ENCODE data around the gene TMEM204.

The TMEM204 gene

DNA sequence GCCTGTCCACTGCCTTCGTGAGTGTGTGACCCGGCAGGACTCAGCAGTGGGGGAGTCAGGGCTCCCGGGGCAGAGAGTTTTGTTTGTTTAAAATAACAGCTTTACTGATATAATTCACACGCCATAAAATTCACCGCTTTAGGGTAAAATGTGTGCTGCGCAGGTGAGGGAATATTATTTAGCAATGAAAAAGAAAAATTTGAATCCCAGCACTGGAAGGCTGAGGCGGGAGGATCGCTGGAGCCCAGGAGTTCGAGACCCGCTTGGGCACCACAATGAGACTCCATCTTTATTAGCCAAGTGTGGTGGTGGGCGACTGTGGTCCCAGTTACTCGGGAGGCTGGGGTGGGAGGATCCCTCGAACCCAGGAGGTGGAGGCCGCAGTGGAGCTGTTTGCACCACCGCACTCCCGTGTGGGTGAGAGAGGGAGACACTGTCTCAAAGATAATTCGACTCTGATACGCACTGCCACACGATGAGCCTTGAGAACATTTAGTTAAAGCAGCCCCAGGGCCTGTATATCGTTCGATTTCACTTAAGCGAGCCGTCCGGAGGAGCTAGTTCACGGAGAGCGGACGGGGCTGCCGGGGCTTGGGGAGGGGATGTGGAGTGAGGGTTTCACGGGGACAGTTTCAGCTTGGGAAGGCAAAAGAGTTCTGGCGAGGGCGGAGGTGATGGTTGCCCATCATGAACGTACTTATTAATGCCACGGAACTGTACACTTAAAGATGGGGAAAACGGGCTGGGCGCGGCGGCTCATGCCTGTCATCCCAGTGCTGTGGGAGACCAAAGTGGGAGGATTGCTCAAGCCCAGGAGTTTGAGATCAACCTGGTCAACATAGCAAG is 30.1 kb upstream of the TMEM204 start:
- Histone ChIP-seq H3K9me3 (ENCODE audit: insufficient read depth, low read length) (no peaks in the 10 kb centered on the region), H3K4me1 (ENCODE audit: low read length) (no peaks in the 10 kb centered on the region), H4K20me1 (ENCODE audit: insufficient read depth, low read length) (no peaks in the 10 kb centered on the region), H3K79me2 (ENCODE audit: low read length) (no peaks in the 10 kb centered on the region), H2AFZ (ENCODE audit: low read depth, low read length) (no peak overlapping the region), H3K36me3 (replicated peaks; ENCODE audit: low read depth, low read length) (peaks cover 24% of the 10 kb centered on the region), H3K4me2 (ENCODE audit: low read length) (no peak overlapping the region), H3K9ac (ENCODE audit: low read length) (no peak overlapping the region), H3K27ac (ENCODE audit: low read length) (no peak overlapping the region), H3K27me3 (ENCODE audit: low read depth, low read length) (no peaks in the 10 kb centered on the region), H3K4me3 (ENCODE audit: low read length) (no peak overlapping the region)
- TF ChIP-seq EZH2phosphoT487 (IDR thresholded peaks at IDR 0.05; ENCODE audit: low read depth): no peak
- TF ChIP-seq, protein P1, sequence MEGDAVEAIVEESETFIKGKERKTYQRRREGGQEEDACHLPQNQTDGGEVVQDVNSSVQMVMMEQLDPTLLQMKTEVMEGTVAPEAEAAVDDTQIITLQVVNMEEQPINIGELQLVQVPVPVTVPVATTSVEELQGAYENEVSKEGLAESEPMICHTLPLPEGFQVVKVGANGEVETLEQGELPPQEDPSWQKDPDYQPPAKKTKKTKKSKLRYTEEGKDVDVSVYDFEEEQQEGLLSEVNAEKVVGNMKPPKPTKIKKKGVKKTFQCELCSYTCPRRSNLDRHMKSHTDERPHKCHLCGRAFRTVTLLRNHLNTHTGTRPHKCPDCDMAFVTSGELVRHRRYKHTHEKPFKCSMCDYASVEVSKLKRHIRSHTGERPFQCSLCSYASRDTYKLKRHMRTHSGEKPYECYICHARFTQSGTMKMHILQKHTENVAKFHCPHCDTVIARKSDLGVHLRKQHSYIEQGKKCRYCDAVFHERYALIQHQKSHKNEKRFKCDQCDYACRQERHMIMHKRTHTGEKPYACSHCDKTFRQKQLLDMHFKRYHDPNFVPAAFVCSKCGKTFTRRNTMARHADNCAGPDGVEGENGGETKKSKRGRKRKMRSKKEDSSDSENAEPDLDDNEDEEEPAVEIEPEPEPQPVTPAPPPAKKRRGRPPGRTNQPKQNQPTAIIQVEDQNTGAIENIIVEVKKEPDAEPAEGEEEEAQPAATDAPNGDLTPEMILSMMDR (IDR thresholded peaks at IDR 0.05; ENCODE audit: low read depth, low read length): no peak

GRCh38 chr16:1505073-1505844 is 28.2 kb upstream of the TMEM204 start:
- no peak overlapping the region for H3K4me3 ChIP-seq (ENCODE audit: low read length)
- H3K9ac ChIP-seq (ENCODE audit: low read length): no peak overlapping the region
- H3K36me3 ChIP-seq (replicated peaks; ENCODE audit: low read depth, low read length): peaks cover 24% of the 10 kb centered on the region
- H3K27me3 ChIP-seq (ENCODE audit: low read depth, low read length): no peaks in the 10 kb centered on the region
- H4K20me1 ChIP-seq (ENCODE audit: insufficient read depth, low read length): no peaks in the 10 kb centered on the region
- no peaks in the 10 kb centered on the region for H3K4me1 ChIP-seq (ENCODE audit: low read length)
- no peak overlapping the region for H3K4me2 ChIP-seq (ENCODE audit: low read length)
- no peak overlapping the region for H2AFZ ChIP-seq (ENCODE audit: low read depth, low read length)
- no peak for TF ChIP-seq EZH2phosphoT487 (IDR thresholded peaks at IDR 0.05; ENCODE audit: low read depth)
- TF ChIP-seq, protein P1 (IDR thresholded peaks at IDR 0.05; ENCODE audit: low read depth, low read length): no peak
- no peak overlapping the region for H3K27ac ChIP-seq (ENCODE audit: low read length)
- H3K9me3 ChIP-seq (ENCODE audit: insufficient read depth, low read length): no peaks in the 10 kb centered on the region
- H3K79me2 ChIP-seq (ENCODE audit: low read length): no peaks in the 10 kb centered on the region

DNA sequence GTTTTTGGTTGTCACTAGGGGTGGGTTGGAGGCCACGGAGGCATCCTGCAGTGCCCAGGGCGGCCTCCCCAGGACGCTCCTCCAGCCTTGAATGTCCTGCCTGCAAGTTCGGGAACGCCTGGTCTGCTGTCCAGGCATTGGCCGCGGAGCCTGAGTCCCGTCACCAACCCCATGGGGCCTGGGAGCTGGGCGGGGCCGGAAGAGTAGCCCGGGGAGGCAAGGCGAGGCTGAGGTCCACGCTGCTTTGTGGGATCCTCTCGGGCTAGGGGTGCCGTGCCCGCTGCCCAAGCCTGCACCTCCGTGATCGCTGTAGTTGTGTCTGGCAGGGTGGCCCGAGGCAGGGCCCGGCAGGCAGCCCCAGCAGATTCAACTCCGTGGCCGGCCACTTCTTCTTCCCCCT is 27.6 kb upstream of the TMEM204 start:
- TF ChIP-seq EZH2phosphoT487 (IDR thresholded peaks at IDR 0.05; ENCODE audit: low read depth): no peak
- TF ChIP-seq, protein P1 (IDR thresholded peaks at IDR 0.05; ENCODE audit: low read depth, low read length): no peak
- no peaks in the 10 kb centered on the region for H3K79me2 ChIP-seq (ENCODE audit: low read length)
- peaks cover 27% of the 10 kb centered on the region for H3K36me3 ChIP-seq (replicated peaks; ENCODE audit: low read depth, low read length)

More for the DNA sequence above, 27.6 kb upstream of the TMEM204 start:
- Histone ChIP-seq H4K20me1 (ENCODE audit: insufficient read depth, low read length) (no peaks in the 10 kb centered on the region), H3K27ac (ENCODE audit: low read length) (no peak overlapping the region), H3K27me3 (ENCODE audit: low read depth, low read length) (no peaks in the 10 kb centered on the region), H3K4me2 (ENCODE audit: low read length) (no peak overlapping the region), H3K9ac (ENCODE audit: low read length) (no peak overlapping the region), H2AFZ (ENCODE audit: low read depth, low read length) (no peak overlapping the region), H3K4me3 (ENCODE audit: low read length) (no peak overlapping the region), H3K4me1 (ENCODE audit: low read length) (no peaks in the 10 kb centered on the region), H3K9me3 (ENCODE audit: insufficient read depth, low read length) (no peaks in the 10 kb centered on the region)
